Measurements from ENCODE around the gene BIVM. TPM values are rescaled to one million over a fixed set of nuclear protein-coding genes. Genes with fewer than 3 reads are reported as not detected.

The BIVM gene
- total and polyA plus RNA-seq, 8 donors: 8.2 to 14.1 (median 11.2) TPM

GRCh38 chr13:102845630-102846260 lies 46.8 kb downstream of the BIVM start, which contains the start of gene ERCC5:
Gene ERCC5, plus strand, starts transcription at chr13:102846032. Its CDS starts 235 bp downstream, at chr13:102846267.
- intact Hi-C loops (cut with DNase I): no loop called here
- H3K36me3 ChIP-seq: no peaks in the 10 kb centered on the region
- H3K27ac ChIP-seq: peak within 1 kb of the TSS; percentile 97 to 99 (median 98)
- FAIRE-seq: peak; percentile 88
- H3K4me3 ChIP-seq: peak within 1 kb of the TSS; percentile 64 to 93 (median 84)
- WGBS, 2 donors: 0% methylated on average over 49 of the region's 49 CpGs
- no peaks in the 10 kb centered on the region for H3K9me3 ChIP-seq
- H3K4me1 ChIP-seq: peaks cover 0 to 11% (median 11%) of the 10 kb centered on the region in 3 donors
- peak; percentile 90 to 94 (median 94) for ATAC-seq
- DNase-seq: peak; percentile 92 to 96 (median 94)
- no peaks in the 10 kb centered on the region for H3K27me3 ChIP-seq
- no peak for TF ChIP-seq CTCF (IDR thresholded peaks at IDR 0.05)

- Histone ChIP-seq H3K27me3 (no peaks in the 10 kb centered on the region), H3K4me3 (peak overlapping the region; percentile 64 to 93 (median 84)), H3K27ac (peak overlapping the region; percentile 97 to 99 (median 98)), H3K4me1 (peaks cover 0 to 11% (median 11%) of the 10 kb centered on the region in 3 donors), H3K36me3 (no peaks in the 10 kb centered on the region), H3K9me3 (no peaks in the 10 kb centered on the region)
- no peak for TF ChIP-seq CTCF (IDR thresholded peaks at IDR 0.05)
- FAIRE-seq (no peak), DNase-seq (peak in 3 of 6 donors; percentile 26 to 69 (median 34)), ATAC-seq (peak; percentile 38 to 69 (median 50))
- WGBS, 2 donors: 0% methylated on average over 31 of the region's 31 CpGs
- intact Hi-C loops (cut with DNase I): no loop called here
Measured at GRCh38 chr13:102846261-102847015, 47.5 kb downstream of the BIVM start.

- DNase-seq: no peak
- FAIRE-seq: peak; percentile 82
- Histone ChIP-seq H3K9me3 (no peaks in the 10 kb centered on the region), H3K36me3 (no peaks in the 10 kb centered on the region), H3K27ac (peak overlapping the region in 2 of 4 donors; percentile 20 to 99), H3K4me3 (peak overlapping the region in 3 of 4 donors; percentile 76 to 93 (median 91)), H3K27me3 (no peaks in the 10 kb centered on the region), H3K4me1 (peaks cover 0 to 11% (median 11%) of the 10 kb centered on the region in 3 donors)
- WGBS, 2 donors: 8 to 11% methylated on average over 12 of the region's 12 CpGs
- intact Hi-C loops (cut with DNase I): no loop called here
- peak in 2 of 4 donors; percentile 12 to 26 for ATAC-seq
- peak in 3 of 4 donors; percentile 43 to 47 (median 46) for TF ChIP-seq CTCF (IDR thresholded peaks at IDR 0.05)
Measured at GRCh38 chr13:102847272-102848234, 48.6 kb downstream of the BIVM start.

- TF ChIP-seq CTCF (IDR thresholded peaks at IDR 0.05): no peak
- no peaks in the 10 kb centered on the region for H3K9me3 ChIP-seq
- intact Hi-C loops (cut with DNase I): no loop called here
- H3K4me1 ChIP-seq: peaks cover 0 to 11% (median 11%) of the 10 kb centered on the region in 3 donors
- WGBS, 2 donors: 88% methylated on average over 6 of the region's 6 CpGs
- H3K4me3 ChIP-seq: no peak overlapping the region
- H3K36me3 ChIP-seq: peaks cover 0 to 4% (median 3%) of the 10 kb centered on the region in 3 donors
- no peak for DNase-seq
- ATAC-seq: no peak
- FAIRE-seq: no peak
- no peaks in the 10 kb centered on the region for H3K27me3 ChIP-seq
- no peak overlapping the region for H3K27ac ChIP-seq
Measured at GRCh38 chr13:102848956-102849355, 50.0 kb downstream of the BIVM start.
